MG63 (cell line): ENCODE measurements around the gene HIPK1. TPM values are rescaled to one million over a fixed set of nuclear protein-coding genes. Genes with fewer than 3 reads are reported as not detected.
"Not testable (repeated sequence)": the region's sequence is repeated elsewhere in the genome, so short reads cannot be mapped to it uniquely, and the experiment has no call there.

ENCODE experiments used
- DNase-seq: peaks from one replicate; pipeline ENCODE4 v3.0.0-alpha.2; 2020
- H3K27me3 ChIP-seq: fragments of 250-450 bp; sonication (Bioruptor Pico); 2 replicates; pipeline ENCODE4 v1.5.1; 2020; ENCODE audit warnings: mild to moderate bottlenecking, moderate library complexity
- H3K36me3 ChIP-seq: fragments of 250-450 bp; sonication (Bioruptor Pico); 2 replicates; pipeline ENCODE4 v1.5.1; 2020; ENCODE audit warnings: mild to moderate bottlenecking, moderate library complexity
- H3K4me3 ChIP-seq: fragments of 250-450 bp; sonication (Bioruptor Pico); 2 replicates; pipeline ENCODE4 v1.5.1; 2020; ENCODE audit warnings: mild to moderate bottlenecking, moderate library complexity
- H3K9me3 ChIP-seq: fragments of 250-450 bp; sonication (Bioruptor Pico); 2 replicates; pipeline ENCODE4 v1.5.1; 2020; ENCODE audit warnings: mild to moderate bottlenecking, moderate library complexity
- total RNA-seq: library from RNA; depleted of rRNA; stranded (reverse); fragments of >200 nt; shearing (Covaris generic); gene quantifications from 2 replicates; pipeline ENCODE4 v1.2.3, GENCODE V29; 2014; ENCODE audit warnings: low replicate concordance

HIPK1 gene
- total RNA-seq, 1 experiment from 2014 or later: 8.5 TPM

DNA sequence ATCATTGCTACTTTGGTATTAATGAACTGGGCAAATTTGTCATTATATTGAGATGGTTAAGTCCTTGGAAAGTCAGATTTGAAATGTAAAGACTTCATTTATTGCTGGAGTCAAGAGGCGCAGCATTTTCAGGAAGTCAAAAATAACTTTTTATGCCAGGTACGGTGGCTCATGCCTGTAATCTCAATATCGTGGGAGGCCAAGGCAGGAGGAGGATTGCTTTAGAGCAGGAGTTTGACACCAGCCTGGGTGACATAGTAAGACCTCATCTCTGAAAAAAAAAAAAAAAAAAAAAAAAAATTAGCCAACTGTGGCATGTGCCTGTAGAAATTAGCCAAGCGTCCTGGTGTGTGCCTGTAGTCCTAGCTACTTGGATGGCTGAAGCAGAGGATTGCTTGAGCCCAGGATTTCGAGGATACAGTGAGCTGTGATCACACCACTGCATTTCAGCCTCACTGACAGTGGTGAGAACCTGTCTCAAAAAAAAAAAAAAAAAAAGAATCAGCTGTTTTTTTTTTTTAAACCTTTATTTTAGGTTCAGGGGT lies 5.5 kb downstream of the HIPK1 start:
- Histone ChIP-seq H3K36me3 (peaks cover 4% of the 10 kb centered on the region; the same call in 1 of the 2 replicates), H3K4me3 (no peak overlapping the region), H3K9me3 (no peaks in the 10 kb centered on the region), H3K27me3 (no peaks in the 10 kb centered on the region)
- no peak for DNase-seq

DNA sequence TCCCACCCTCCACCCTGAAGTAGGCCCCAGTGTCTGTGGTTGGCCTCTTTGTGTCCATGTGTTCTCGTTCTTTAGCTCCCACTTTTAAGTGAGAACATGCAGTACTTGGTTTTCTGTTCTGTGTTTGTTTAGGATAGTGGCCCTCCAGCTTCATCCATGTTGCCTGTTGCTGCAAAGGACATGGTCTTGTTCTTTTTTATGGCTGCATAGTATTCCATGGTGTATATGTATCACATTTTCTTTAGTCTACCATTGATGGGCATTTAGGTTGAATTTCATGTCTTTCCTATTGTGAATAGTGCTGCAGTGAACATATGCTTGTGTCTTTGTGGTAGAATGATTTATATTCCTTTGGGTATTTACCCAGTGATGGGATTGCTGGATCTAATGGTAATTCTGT lies 6.1 kb downstream of the HIPK1 start:
- no peak for DNase-seq
- no peak overlapping the region for H3K4me3 ChIP-seq
- H3K36me3 ChIP-seq: peaks cover 5% of the 10 kb centered on the region
- no peaks in the 10 kb centered on the region for H3K9me3 ChIP-seq
- H3K27me3 ChIP-seq: no peaks in the 10 kb centered on the region

DNA sequence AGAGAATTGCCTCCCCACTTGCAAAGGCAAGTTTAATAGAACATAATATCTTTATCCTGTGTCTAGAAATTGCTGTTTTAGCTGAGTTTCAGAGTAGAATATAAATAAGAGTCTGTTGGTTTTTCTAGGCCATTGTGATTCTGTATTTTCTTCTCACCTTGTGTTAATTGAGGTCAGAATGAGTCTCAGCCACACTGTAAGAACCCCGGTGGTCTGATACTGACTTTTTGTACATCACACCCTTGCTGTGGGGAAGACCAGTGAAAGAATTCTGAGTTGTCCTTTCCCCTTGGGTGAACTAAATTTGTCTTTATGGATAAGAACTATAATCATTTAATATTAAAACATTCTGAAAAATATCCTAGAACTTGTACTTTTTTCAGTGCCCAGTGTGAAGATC lies 6.8 kb downstream of the HIPK1 start:
- Histone ChIP-seq H3K36me3 (peaks cover 13% of the 10 kb centered on the region), H3K27me3 (no peaks in the 10 kb centered on the region), H3K4me3 (no peak overlapping the region), H3K9me3 (no peaks in the 10 kb centered on the region)
- DNase-seq: no peak

DNA sequence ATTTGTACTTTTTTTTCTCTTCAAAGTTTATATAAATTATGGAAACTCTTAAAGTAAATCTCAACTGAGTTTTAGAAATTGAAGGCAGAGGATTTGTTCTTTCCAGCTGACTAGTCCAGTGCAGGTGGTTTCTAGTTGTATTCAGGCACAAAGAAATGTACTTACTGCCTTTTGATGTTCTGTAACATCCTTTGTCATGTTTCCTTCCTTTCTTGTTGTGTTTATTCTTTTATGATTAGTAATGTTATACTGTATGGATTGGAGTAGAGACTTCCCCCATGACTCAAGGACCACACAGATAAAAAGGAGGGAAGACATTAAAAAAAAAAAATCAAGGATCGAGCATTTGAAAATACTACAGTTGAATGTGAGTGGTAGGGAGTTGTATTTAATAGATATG lies 8.0 kb downstream of the HIPK1 start:
- Histone ChIP-seq H3K4me3 (no peak overlapping the region), H3K9me3 (no peaks in the 10 kb centered on the region)
- DNase-seq: no peak

DNA sequence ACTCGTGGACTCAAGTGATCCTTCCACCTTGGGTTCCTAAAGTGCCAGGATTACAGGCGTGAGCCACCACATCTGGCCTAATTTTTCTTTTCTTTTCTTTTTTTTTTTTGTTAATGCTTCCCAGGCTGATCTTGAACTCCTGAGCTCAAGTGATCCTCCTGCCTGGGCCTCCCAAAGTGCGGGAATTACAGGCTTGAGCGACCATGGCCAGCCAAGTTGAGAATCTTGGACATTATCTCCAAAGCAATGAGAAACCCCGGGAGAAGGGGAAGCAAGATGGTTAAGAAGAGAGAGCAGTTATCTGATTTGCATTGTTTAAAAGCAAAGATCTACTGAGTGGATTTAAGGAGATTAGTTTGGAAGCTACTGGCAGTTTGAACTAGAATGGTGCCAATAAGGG lies 9.1 kb downstream of the HIPK1 start:
- no peak overlapping the region for H3K4me3 ChIP-seq
- no peak for DNase-seq
- no peaks in the 10 kb centered on the region for H3K9me3 ChIP-seq
- peaks cover 30% of the 10 kb centered on the region for H3K36me3 ChIP-seq
- no peaks in the 10 kb centered on the region for H3K27me3 ChIP-seq

More for the DNA sequence above, 8.0 kb downstream of the HIPK1 start:
- Histone ChIP-seq H3K27me3 (no peaks in the 10 kb centered on the region), H3K36me3 (peaks cover 22% of the 10 kb centered on the region)

DNA sequence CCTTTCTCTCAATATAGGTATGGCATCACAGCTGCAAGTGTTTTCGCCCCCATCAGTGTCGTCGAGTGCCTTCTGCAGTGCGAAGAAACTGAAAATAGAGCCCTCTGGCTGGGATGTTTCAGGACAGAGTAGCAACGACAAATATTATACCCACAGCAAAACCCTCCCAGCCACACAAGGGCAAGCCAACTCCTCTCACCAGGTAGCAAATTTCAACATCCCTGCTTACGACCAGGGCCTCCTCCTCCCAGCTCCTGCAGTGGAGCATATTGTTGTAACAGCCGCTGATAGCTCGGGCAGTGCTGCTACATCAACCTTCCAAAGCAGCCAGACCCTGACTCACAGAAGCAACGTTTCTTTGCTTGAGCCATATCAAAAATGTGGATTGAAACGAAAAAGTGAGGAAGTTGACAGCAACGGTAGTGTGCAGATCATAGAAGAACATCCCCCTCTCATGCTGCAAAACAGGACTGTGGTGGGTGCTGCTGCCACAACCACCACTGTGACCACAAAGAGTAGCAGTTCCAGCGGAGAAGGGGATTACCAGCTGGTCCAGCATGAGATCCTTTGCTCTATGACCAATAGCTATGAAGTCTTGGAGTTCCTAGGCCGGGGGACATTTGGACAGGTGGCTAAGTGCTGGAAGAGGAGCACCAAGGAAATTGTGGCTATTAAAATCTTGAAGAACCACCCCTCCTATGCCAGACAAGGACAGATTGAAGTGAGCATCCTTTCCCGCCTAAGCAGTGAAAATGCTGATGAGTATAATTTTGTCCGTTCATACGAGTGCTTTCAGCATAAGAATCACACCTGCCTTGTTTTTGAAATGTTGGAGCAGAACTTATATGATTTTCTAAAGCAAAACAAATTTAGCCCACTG lies 11.5 kb downstream of the HIPK1 start:
- H3K27me3 ChIP-seq: no peaks in the 10 kb centered on the region

DNA sequence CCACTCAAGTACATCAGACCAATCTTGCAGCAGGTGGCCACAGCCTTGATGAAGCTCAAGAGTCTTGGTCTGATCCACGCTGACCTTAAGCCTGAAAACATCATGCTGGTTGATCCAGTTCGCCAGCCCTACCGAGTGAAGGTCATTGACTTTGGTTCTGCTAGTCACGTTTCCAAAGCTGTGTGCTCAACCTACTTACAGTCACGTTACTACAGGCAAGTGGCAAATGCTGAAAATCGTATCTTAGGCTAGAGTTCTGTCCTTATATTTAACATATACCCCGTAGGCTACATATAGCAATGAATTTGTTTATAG lies 12.1 kb downstream of the HIPK1 start:
- Histone ChIP-seq H3K4me3 (no peak overlapping the region), H3K27me3 (no peaks in the 10 kb centered on the region), H3K36me3 (peaks cover 49% of the 10 kb centered on the region), H3K9me3 (0 out of 2 replicates have a peak, but pooled peaks cover 4% of the 10 kb centered on the region)
- DNase-seq: no peak

More for the DNA sequence above, 11.5 kb downstream of the HIPK1 start:
- DNase-seq: no peak
- H3K36me3 ChIP-seq: peaks cover 45% of the 10 kb centered on the region
- H3K4me3 ChIP-seq: no peak overlapping the region
- H3K9me3 ChIP-seq: 0 out of 2 replicates have a peak, but pooled peaks cover 4% of the 10 kb centered on the region

DNA sequence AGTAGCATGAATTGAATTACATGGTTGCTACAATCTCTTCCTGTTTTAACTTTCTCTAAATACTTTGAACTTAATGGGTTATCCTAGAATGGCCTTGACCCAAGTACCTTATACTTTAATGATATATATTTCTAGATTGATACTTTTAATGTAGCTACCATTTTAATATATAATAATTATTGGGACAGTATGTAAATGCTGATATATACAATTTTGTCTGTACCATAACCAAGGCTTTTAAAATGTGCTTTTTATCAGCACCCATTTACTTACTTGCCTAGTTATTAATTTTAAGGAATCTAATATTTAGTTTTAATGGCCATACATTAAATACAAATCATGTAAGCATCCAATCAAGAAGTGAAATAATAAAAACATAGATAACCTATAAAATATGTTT lies 13.4 kb downstream of the HIPK1 start:
- 0 out of 2 replicates have a peak, but pooled peaks cover 4% of the 10 kb centered on the region for H3K9me3 ChIP-seq
- no peak overlapping the region for H3K4me3 ChIP-seq
- H3K36me3 ChIP-seq: peaks cover 54% of the 10 kb centered on the region
- no peaks in the 10 kb centered on the region for H3K27me3 ChIP-seq
- no peak for DNase-seq

DNA sequence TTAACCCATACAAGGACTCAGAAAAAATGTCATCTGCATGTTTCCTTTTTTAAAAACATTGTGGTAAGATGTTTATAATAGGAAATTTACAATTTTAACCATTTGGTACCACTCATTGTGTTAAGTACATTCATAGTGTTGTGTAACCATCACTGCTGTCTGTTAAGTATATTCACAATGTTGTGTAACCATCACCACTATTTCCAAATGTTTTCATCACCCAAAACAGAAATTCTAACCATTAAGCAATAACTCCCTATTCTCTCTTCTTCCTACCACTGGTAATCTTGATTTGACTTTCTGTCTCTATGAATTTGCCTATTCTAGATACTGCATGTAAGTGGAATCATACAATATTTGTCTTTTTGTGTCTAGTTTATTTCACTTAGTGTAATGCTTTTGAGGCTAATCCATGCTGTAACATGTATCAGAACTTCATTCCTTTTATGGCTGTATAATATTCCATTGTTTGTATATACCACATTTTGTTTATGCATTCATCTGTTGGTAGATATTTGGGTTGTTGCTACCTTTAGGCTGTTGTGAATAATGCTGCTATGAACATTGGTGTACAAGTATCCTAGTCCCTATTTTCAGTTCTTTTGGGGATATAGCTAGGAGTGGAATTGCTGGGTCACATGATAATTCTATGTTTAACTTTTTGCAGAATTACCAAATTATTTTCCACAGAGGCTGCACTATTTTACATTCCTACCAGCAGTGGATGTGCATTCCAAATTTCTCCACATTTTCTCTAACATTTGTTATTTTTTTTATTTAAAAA lies 14.1 kb downstream of the HIPK1 start:
- H3K9me3 ChIP-seq: 0 out of 2 replicates have a peak, but pooled peaks cover 4% of the 10 kb centered on the region
- no peak overlapping the region for H3K4me3 ChIP-seq
- no peaks in the 10 kb centered on the region for H3K27me3 ChIP-seq
- peaks cover 54% of the 10 kb centered on the region for H3K36me3 ChIP-seq
- DNase-seq: no peak

DNA sequence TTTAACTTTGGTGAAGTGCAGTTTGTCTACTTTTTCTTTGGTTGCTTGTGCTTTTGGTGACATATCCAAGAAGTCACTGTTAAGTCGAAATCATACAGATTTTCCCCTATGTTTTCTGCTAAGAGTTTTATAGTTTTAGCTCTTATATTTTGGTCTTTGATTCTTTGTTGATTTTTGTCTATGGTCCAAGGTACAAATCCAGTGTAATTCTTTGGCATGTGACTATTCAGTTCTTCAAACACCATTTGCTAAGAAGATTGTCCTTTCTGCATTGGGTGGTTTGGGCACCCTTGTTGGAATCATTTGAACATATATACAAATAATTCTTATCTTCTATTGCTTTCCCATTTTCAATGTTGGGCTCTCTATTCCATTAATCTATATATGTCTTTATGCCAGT lies 16.2 kb downstream of the HIPK1 start:
- no peak for DNase-seq
- H3K4me3 ChIP-seq: no peak overlapping the region
- peaks cover 57% of the 10 kb centered on the region for H3K36me3 ChIP-seq
- H3K9me3 ChIP-seq: 0 out of 2 replicates have a peak, but pooled peaks cover 4% of the 10 kb centered on the region
- H3K27me3 ChIP-seq: no peaks in the 10 kb centered on the region

DNA sequence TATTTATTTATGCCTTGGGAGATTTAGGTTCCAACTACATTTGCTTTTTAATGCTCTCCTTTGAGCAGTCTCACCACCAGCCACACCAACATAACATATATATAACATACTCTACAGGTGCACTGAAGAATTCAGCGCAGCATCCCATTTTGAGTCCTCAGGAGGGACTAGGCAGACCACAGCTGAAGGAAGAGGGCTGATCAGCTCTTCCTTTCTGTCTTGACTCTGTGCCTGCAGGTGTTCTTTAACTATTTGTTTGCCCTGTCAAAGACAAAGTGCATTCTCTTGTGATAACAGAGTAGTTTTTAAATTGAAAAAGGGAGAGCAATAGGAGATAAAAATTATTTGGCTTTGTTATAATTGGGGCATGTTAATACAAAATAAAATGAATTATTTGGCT lies 17.0 kb downstream of the HIPK1 start:
- H3K36me3 ChIP-seq: peaks cover 51% of the 10 kb centered on the region
- H3K4me3 ChIP-seq: no peak overlapping the region
- no peak for DNase-seq
- no peaks in the 10 kb centered on the region for H3K27me3 ChIP-seq
- 0 out of 2 replicates have a peak, but pooled peaks cover 4% of the 10 kb centered on the region for H3K9me3 ChIP-seq

DNA sequence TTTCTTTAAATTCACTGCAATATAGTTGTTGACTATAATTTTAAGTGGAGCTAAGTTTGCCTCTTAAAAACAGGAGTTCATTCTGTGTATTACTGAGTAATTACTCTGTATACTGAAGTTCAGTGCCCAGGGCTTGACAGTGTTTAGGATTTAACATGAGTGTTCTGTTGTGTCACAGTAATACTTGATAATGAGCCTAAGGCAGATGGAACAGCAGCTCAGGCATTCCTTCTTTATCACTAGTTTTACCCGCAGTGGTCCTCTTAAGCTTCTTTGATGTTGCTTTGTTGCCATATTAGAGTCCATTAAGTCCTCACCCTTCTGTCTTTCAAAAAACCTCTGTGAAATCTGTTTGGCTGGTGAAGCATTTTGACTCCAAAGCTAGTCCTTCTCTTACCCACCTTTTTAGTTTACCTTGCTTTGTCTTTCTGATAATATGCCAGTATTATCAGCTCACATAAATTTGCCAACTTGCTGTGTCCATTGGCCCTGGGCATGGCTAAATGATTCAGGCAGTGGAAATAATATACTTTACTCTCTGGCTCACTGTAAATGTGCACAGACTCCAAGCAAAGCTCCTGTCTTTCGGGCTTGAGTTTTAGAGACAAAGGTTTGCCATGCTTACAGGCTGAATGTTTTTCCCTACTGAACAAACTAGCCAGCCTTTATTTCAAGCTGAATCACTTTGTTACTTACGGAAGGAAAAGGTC lies 17.7 kb downstream of the HIPK1 start:
- no peak for DNase-seq
- no peaks in the 10 kb centered on the region for H3K27me3 ChIP-seq
- H3K4me3 ChIP-seq: no peak overlapping the region
- 0 out of 2 replicates have a peak, but pooled peaks cover 4% of the 10 kb centered on the region for H3K9me3 ChIP-seq
- peaks cover 46% of the 10 kb centered on the region for H3K36me3 ChIP-seq

DNA sequence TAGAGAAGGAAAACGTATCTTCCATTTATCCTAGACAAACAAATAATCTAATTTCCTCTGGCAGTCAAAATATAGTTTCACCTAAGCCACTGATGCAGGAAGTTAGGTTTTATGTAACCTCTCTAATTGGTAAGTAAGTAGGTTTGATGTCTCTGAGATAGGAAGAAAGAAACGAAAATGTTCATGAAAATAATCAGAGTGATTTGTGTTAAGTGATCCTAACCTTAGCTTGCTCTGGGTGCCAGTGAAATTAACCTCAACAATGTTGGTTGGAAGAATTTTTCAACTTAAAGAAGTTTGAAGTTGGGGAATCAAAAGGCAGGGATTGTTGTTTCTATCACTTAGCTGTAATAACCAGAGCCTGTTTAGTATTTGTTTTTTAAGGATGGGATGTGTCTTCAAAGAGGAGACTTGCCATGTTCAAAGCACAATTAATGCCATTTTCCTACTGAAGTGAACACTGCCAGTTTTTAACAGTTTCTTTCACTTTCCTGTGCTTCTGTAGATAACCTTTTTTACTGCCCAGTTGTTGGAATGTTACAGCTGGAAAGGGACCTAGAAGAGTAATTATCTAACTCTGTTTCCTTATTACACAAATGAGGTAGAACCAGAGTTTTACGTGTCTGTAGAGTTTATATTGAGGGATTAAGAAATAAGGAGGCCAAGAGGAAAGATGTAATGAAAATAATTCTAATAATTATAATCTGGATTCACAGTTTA lies 18.4 kb downstream of the HIPK1 start:
- Histone ChIP-seq H3K36me3 (peaks cover 38% of the 10 kb centered on the region), H3K9me3 (0 out of 2 replicates have a peak, but pooled peaks cover 4% of the 10 kb centered on the region), H3K27me3 (no peaks in the 10 kb centered on the region), H3K4me3 (no peak overlapping the region)
- no peak for DNase-seq

DNA sequence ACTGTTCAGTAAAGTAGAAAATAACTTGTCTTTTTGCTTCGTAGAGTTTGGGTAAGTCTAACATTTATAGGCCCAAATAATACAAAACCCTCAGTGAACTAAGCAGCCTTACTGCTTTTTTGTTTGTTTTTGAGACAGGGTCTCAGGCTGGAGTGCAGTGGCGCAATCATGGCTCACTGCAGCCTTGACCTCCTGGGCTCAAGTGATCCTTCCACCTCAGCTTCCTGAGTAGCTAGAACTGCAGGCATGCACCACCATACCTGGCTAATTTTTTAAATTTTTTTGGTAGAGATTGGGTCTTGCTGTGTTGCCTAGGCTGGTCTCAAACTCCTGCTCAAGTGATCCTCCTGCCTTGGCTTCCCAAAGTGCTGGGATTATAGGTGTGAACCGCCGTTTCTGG lies 19.0 kb downstream of the HIPK1 start:
- not testable (repeated sequence) for H3K4me3 ChIP-seq, H3K27me3 ChIP-seq, H3K9me3 ChIP-seq, DNase-seq
- peaks cover 34% of the 10 kb centered on the region for H3K36me3 ChIP-seq

DNA sequence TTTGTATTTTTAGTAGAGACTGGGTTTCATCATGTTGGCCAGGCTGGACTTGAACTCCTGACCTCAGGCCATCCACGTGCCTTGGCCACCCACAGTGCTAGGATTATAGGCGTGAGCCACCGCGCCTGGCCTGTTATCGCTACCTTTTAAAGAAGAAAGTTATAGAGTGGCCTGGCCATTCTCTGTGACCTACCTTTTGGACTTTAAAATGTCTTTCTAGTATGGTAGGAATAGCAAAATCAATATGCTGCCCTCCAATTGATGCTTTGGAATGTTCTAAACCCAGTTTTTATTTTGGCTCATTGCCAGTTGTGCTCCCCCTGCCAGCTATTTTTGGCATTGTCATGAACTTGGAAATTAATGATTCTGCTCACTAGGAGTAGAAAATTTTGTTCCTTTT lies 19.9 kb downstream of the HIPK1 start:
- no peaks in the 10 kb centered on the region for H3K27me3 ChIP-seq
- no peak for DNase-seq
- H3K4me3 ChIP-seq: no peak overlapping the region
- H3K9me3 ChIP-seq: 0 out of 2 replicates have a peak, but pooled peaks cover 4% of the 10 kb centered on the region
- peaks cover 26% of the 10 kb centered on the region for H3K36me3 ChIP-seq

DNA sequence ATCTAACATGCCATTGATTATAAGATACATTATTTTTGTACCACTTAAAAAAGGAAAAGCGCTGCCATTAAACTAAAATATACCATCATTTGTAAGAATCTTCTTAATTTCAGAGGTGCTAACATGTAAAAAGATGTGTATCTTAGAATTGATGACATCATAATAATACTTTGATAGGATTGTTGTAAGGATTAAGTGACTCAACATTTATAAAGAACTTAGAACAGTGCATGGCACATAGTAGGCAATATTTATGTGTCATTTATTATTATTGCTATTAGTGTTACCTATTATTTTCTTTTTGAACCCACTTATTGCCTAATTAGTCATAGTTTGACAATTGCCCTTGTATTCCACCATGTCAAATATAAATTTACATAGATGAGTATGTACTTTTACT lies 21.8 kb downstream of the HIPK1 start:
- Histone ChIP-seq H3K4me3 (no peak overlapping the region), H3K27me3 (no peaks in the 10 kb centered on the region), H3K9me3 (no peaks in the 10 kb centered on the region), H3K36me3 (peaks cover 21% of the 10 kb centered on the region)
- no peak for DNase-seq
